Body of pancreas (tissue), 4 donors: ENCODE measurements around the gene RGS16.

ENCODE experiments used
- POLR2A ChIP-seq, 3 donors: fragments of 450-650 bp; IDR thresholded peaks; one replicate each; pipeline ENCODE4 v1.6.1; 2016; ENCODE audit warnings: antibody characterized with exemption in 3 of 3, mild to moderate bottlenecking in 2 of 3
- TF ChIP-seq, protein P1 (sequence below), 7 experiments: fragments of 450-650 bp in 4 of 7; fragments of 200-600 bp in 3 of 7; sonication (generic) in 3 of 7; IDR thresholded peaks; one replicate each; pipeline ENCODE4 v1.5.1; 2016 to 2019; ENCODE audit warnings: antibody characterized with exemption in 7 of 7

- TF ChIP-seq, protein P1, sequence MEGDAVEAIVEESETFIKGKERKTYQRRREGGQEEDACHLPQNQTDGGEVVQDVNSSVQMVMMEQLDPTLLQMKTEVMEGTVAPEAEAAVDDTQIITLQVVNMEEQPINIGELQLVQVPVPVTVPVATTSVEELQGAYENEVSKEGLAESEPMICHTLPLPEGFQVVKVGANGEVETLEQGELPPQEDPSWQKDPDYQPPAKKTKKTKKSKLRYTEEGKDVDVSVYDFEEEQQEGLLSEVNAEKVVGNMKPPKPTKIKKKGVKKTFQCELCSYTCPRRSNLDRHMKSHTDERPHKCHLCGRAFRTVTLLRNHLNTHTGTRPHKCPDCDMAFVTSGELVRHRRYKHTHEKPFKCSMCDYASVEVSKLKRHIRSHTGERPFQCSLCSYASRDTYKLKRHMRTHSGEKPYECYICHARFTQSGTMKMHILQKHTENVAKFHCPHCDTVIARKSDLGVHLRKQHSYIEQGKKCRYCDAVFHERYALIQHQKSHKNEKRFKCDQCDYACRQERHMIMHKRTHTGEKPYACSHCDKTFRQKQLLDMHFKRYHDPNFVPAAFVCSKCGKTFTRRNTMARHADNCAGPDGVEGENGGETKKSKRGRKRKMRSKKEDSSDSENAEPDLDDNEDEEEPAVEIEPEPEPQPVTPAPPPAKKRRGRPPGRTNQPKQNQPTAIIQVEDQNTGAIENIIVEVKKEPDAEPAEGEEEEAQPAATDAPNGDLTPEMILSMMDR (IDR thresholded peaks at IDR 0.05): no peak
- TF ChIP-seq POLR2A (IDR thresholded peaks at IDR 0.05): peak; percentile 83 to 94 (median 93)
Observed at GRCh38 chr1:182604175-182605164, at the start of gene RGS16.
